Fibroblast of the aortic adventitia (primary cell): Measurements from ENCODE around the gene APCDD1L. TPM values are rescaled to one million over a fixed set of nuclear protein-coding genes. Genes with fewer than 3 reads are reported as not detected.
"Not testable (repeated sequence)": the region's sequence is repeated elsewhere in the genome, so short reads cannot be mapped to it uniquely, and the experiment has no call there.

ENCODE experiments used
- DNase-seq: peaks from one replicate; pipeline ENCODE4 v3.0.0-alpha.2; 2010; ENCODE audit warnings: low read depth
- H3K4me3 ChIP-seq: 2 replicates; pipeline ENCODE4 v1.5.1; 2011; ENCODE audit warnings: low read depth, mild to moderate bottlenecking, control low read depth, low read length, moderate library complexity
- CTCF ChIP-seq: IDR thresholded peaks from 2 replicates; pipeline ENCODE4 v1.5.1; 2011; ENCODE audit warnings: mild to moderate bottlenecking, low read length, control low read depth, inconsistent platforms; ENCODE audit not compliant: insufficient read depth
- total RNA-seq: library from RNA; depleted of rRNA; stranded (reverse); fragments of >200 nt; gene quantifications from 2 replicates; pipeline ENCODE4 v1.2.3, GENCODE V29; 2012; ENCODE audit warnings: low replicate concordance

The APCDD1L gene
- total RNA-seq, 1 donor, result 20.8 TPM

DNA sequence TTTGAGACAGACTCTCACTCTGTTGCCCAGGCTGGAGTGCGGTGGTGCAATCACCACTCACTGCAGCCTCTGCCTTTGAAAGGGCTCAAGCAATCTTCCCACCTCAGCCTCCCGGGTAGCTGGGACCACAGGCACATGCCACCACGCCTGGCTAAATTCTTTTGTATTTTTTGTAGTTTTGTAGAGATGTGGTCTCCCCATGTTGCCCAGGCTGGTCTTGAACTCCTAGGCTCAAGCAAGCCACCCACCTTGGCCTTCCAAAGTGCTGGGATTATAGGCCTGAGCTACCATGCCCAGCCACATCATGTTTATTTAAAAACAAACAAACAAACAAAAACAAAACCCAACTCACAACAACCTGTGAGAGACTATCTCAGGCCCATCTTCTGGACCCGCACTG, 29.7 kb upstream of the APCDD1L start:
- H3K4me3 ChIP-seq, result no peak overlapping the region
- DNase-seq, result no peak
- TF ChIP-seq CTCF, result no peak

DNA sequence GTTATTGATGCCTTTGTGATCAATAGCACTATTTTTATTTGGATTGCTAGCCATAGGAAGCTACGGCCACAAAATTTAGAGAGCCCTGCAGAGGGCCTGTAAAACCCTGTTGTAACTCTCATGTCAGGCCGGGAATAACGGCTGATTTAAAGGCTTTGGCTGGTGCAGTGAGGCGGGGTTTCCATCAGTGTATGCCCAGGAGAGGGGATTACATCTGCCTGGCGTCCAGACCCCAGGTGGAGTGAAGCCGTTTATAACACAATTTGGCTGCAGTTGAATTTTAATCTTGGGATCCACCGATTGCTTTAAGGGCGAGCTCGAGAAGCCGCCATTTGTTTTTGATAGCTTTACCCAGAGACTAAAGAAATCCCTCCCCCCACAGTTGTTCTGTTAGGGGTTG, 29.1 kb upstream of the APCDD1L start:
- no peak for TF ChIP-seq CTCF
- DNase-seq, result no peak
- H3K4me3 ChIP-seq, result no peak overlapping the region

GRCh38 chr20:58543274-58543673, 28.1 kb upstream of the APCDD1L start:
- no peak for TF ChIP-seq CTCF
- H3K4me3 ChIP-seq, result no peak overlapping the region
- DNase-seq, result no peak

GRCh38 chr20:58542411-58543095, 27.4 kb upstream of the APCDD1L start:
- no peak for TF ChIP-seq CTCF
- no peak overlapping the region for H3K4me3 ChIP-seq
- no peak for DNase-seq

GRCh38 chr20:58542034-58542410, 26.8 kb upstream of the APCDD1L start:
- DNase-seq, H3K4me3 ChIP-seq: not testable (repeated sequence)

DNA sequence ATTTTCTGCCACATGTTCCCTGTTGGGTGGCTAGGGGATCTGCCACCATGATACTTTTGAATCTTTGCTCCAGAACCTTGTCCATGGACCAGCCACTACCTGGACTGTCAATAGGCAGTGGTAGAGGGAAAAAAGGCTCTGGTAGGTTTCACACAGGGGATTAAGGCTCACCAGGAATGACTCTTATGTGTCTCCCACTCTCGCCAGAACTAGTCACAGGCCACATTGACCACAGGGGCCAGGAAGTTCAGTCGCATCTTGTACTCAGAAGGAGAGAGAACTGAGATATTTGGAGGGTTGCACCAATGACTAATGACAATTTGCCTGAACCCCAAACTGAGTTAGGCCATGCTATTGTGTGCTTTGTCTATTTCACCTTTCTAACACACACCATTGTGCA, 23.6 kb upstream of the APCDD1L start:
- no peak for TF ChIP-seq CTCF
- DNase-seq, result no peak
- no peak overlapping the region for H3K4me3 ChIP-seq

DNA sequence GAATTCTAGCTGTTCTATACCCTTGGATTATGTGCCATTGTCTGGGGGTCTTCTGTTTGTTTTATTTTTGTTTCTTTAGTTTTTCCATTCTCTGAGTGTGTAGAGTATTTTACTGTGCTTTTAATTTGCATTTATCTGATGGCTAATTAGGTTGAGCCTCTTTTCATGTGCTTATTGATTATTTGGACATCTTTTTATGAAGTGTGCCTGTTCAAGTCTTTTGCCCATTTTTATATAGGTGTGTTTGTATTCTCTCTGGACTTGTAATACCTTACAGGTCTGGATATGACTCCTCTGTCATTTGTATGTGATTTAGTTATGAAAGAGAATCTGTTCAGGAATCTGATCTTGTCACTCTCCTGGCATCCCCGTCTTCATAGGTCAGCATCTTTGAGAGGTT, 22.6 kb upstream of the APCDD1L start:
- no peak for TF ChIP-seq CTCF
- DNase-seq, result no peak
- no peak overlapping the region for H3K4me3 ChIP-seq
